Measurements from ENCODE around the gene COL27A1. TPM values are rescaled to one million over a fixed set of nuclear protein-coding genes. Genes with fewer than 3 reads are reported as not detected.

COL27A1 gene
- total RNA-seq, 1 experiment from 2014 or later: 2.8 TPM

GRCh38 chr9:114202849-114203248 lies 47.5 kb downstream of the COL27A1 start:
- no peak for DNase-seq (ENCODE audit: extremely low read depth, low read depth)

DNA sequence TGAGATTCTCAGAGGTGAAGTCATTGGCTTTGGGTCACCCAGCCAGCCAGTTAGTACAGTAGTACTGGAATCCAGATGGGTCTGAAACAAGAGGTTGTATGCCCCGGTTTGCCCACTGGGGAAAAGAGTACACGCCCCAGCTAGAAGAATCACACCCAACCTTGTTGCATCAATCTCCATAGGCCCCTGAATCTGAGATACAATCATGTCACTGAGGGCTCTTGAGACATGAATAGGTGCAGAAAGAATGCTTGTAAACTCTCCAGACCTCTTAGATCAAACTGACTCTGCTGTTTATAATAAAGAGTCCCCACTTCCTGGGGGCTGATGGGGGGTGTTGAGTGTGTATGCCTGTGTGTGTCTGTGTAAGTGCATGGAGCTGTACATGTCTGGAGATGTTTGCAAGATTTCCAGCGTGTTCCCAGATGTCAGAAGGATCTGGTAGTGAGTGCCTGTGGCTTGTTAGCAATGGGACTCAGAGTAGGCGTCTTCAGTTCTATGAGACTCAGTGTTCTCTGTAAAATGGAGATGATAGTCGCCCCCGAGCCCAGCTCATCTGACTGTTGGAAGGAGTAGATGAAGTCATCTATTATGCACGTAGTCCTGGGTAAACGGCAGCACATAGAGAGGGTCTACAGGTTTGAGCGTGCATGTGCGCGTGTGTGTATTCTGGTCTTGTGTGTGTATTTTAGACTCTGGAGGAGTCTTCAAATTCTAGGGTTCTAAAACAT lies 48.2 kb downstream of the COL27A1 start:
- DNase-seq (ENCODE audit: extremely low read depth, low read depth): no peak

GRCh38 chr9:114204265-114204664 lies 48.9 kb downstream of the COL27A1 start:
- no peak for DNase-seq (ENCODE audit: extremely low read depth, low read depth)

DNA sequence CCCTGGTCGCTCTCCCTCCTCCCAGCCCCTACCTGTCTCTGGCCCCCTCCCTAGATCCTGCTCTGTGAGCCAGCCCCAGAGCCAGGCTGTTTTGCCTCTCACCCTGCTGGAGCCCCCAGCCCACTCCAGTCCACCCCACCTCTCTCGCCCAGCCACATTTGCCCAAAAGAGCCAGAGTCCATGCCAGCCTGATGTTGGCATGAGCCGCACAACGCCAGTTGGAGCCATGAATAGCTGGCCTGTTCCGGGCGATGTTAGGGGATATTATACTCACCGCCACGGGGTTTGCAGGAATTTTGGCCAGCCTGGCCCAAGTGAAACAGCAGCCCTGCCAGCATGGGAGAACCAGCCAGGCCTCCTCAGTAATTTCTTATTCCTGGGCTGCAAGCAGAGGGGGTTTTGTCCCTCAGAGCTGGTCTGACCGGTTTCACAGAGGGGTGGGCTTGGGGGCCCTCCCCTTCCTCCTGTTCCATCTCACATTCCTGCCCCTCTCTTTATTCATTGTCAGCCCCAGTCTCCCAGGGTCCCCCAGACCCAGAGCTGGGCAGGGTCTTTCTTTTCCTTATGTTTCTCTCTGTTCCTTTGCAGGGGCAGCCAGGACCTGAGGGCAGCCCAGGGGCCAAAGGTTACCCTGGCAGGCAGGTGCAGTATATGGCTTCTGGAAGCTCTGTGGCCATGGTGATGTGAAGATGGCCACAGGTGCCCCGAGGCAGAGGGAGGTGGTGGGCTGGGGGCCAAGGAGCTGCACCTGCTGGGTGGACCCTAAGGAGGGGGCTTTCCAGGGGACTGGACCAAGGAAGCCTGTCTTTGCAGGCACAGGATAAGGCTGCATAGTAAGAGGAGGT lies 50.1 kb downstream of the COL27A1 start:
- no peak for DNase-seq (ENCODE audit: extremely low read depth, low read depth)

DNA sequence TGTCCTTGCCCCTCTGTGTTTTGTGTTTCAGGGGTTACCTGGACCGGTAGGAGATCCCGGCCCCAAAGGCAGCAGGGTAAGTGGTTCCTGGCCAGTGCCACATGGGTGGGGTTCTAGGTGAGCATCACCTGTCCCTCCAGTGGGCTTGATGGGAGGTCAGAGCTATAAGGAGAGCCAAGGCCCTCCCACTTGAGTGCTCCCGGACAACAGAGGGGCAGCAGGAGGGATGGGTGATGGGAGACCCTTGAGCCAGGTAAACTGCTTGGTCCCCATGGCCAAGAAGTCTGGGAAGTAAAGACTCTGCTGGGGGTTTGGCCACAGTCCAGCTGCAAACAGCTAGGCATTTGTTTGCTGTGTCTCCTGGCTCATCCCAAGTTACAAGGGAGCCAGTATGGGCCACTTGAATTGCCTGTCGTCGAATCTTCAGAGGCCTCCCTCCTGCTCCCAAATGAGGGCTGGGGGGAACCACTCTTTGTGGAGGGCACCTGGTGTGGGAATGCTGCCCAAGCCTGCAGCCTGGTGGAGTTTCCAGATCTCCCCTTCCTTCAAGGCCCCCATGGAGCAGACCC lies 51.0 kb downstream of the COL27A1 start:
- DNase-seq (ENCODE audit: extremely low read depth, low read depth): no peak

DNA sequence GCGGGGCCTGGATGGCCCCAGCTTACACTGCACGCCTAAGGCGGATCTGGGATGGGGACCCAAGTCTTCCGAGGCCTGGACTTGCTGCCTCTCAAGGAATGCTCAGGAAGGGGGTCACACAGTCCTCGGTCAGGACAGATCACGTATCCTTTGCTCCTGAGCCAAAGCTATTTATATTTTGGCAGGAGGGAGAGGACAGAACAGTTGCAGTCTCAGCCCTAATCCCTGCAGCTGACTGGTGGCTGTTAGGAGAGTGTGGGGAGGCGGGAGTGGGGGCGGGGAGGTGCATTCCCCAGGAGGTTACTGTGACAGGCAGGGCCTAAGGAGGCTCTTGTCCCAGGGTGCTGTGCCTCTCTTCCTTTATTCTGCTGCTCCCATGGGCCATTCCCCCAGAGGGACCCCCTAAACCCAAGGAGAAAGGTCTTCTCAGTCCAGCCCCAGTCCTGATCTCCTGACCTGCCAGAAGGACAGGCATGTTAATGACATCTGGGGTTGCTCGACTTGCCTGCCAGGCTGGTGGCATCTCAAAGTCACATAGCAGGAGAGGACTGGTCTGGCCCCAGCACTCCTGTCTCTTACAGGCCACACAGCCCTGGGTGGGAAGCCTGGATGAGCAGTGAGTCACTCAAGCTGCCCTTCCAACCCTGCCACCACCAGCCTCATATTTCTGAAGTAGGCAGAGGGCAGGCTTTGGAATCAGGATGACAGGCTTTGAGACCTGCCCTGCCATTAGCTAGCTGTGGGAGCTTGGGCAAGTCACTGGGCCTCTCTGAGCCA lies 51.9 kb downstream of the COL27A1 start:
- DNase-seq (ENCODE audit: extremely low read depth, low read depth): no peak

GRCh38 chr9:114207845-114208244 lies 52.5 kb downstream of the COL27A1 start:
- no peak for DNase-seq (ENCODE audit: extremely low read depth, low read depth)

GRCh38 chr9:114209151-114209550 lies 53.8 kb downstream of the COL27A1 start:
- no peak for DNase-seq (ENCODE audit: extremely low read depth, low read depth)

DNA sequence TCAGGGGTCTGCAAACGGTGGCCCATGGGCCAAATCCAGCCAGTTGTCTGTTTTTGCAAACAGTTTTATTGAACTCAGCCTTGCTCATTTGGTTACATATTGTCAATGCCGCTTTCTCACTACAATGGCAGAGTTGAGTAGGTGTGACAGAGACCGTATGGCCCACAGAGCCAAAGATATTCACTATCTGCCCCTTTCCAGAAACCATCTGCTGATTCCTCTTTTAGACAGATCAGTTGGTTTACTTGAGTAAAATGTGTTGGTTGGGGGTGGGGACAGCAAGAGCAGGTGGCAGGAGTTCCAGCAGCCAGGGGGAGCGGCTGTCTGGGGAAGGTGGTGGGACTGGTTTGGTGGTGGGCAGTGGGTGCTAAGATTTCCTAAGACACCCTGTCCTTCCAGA lies 54.8 kb downstream of the COL27A1 start:
- DNase-seq (ENCODE audit: extremely low read depth, low read depth): no peak

DNA sequence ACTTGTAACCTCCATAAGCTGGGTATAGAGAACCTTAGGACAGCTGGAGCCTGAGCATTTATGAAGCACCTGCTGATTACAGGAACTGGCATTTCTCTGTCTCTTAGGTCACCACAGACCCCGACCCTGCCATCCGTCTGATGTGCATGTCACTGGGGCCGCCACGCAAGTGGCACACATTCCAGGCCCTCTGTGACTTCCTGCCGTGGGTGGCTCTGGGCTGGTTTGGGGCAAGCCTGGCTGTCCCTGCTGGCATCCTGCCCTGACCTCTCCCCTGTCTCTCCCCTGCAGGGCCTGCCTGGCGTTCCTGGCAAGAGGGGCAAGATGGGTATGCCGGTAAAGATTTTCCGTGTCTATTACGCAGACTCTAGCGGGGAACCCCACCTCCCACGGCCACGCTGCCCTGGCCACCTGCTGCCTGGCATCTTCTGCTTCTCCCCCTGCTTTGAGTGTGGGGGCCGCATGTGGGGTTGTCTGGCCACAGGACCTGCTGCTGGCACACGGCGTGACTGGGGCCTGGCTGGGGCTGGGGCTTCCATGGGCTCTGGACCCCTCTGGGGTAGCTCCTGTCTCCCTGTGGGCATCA lies 55.4 kb downstream of the COL27A1 start:
- no peak for DNase-seq (ENCODE audit: extremely low read depth, low read depth)

DNA sequence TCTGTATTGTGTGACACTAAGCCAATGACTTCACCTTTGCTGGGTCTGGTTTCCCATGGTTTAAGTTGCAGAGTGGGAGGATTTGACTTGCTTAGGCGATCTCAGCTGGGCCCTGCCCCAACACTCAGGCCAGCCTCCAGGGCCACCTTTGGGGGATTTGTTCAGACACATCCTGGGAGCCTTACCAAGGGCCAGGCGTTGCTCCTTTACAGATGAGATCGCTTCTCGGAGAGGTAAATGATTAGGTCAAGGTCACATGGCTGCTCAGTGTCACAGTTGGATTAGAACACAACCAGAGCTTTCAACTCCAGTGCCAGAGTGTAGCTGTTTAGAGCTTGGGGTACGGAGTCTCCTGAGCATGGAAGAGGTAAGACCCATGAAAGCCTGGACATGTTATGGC lies 57.5 kb downstream of the COL27A1 start:
- no peak for DNase-seq (ENCODE audit: extremely low read depth, low read depth)

GRCh38 chr9:114213566-114213965 lies 58.2 kb downstream of the COL27A1 start:
- no peak for DNase-seq (ENCODE audit: extremely low read depth, low read depth)

DNA sequence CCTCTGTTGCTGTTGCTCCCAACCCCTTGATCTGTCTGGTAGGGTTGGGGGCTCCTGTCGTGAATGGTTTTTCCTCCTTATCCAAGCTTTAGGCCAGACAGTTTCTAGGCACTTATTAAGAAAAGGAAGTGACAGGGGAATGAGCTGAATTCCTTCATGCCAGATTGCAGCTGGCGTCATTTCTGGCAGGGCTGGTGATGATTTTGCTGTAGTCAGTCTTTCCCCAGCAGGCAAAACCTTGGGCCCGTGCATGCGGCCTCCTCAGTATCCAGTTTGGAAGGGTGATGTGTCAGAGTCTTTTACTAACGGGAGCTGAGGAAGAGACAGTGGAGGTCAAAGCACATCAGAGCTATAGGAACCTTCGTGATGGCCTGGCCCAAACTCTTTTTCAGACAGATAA lies 58.8 kb downstream of the COL27A1 start:
- DNase-seq (ENCODE audit: extremely low read depth, low read depth): no peak

- no peak for DNase-seq (ENCODE audit: extremely low read depth, low read depth)
Observed at GRCh38 chr9:114214686-114215414, 59.5 kb downstream of the COL27A1 start.

DNA sequence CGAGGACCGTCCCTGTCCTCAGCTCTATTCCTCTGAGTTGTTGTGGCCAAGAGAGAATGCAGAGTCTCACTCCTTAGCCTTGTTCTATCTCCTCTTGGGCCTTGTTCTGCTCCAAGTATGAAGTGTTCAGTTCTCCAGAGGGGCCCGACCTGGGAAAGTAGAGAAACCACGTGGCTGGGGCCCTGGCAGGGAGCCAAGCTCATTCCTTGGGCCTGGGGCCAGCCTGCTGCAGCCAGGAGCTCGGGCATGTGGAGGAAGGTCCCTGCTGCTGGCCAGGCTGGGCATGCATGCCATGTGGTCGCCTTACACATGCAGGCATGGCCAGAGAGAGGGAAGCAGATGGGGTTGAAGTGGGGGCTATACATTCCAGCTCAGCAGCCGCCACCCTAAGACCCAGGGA lies 60.7 kb downstream of the COL27A1 start:
- no peak for DNase-seq (ENCODE audit: extremely low read depth, low read depth)

DNA sequence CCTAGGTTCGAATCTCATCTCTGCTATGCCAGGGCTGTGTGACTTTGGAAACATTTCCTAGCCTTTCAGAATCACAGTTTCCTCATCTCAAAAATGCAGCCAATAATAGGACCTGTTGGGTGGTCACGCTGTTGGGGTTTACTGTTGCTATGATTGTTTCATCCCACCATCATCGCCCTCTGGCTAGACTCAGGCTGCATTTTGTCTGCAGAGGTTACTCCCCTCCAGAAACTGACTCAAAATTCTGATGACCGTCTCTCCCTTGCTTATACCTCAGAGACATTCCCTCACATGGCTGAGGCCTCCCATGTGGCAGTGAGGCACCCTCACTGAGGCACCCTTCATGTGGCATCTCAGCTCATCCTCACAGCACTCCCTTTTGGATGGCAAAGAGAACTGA lies 61.6 kb downstream of the COL27A1 start:
- DNase-seq (ENCODE audit: extremely low read depth, low read depth): no peak

- DNase-seq (ENCODE audit: extremely low read depth, low read depth): no peak
Observed at GRCh38 chr9:114218264-114219120, 63.2 kb downstream of the COL27A1 start.

DNA sequence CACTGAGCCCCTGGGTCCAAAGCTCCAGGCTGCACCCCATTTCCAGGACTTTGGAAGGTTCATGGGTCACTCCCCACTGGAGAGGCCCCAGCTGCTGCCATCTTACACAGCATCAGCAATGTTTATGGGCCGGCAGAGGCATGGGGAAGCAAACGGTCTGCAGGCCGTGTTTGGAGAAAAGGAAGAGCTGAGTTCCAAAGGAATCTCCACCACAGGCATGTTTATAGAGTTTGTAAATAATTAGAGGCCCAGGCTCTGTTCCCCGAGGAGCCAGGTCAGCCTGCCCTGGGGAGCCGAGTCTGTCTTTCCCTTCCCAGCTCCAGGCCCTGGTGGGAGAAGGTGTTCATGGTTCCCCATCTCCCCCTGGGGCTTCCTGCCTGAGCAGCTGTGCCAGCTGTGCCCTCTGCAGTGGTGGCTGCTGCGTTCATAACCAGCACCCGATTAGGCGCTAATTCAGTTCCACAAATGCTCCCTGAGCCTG lies 64.8 kb downstream of the COL27A1 start:
- DNase-seq (ENCODE audit: extremely low read depth, low read depth): no peak
